Measurements from ENCODE around the gene CWC15. TPM values are rescaled to one million over a fixed set of nuclear protein-coding genes. Genes with fewer than 3 reads are reported as not detected.

CWC15 gene
- total RNA-seq, 5 donors from 2014 or later (not counting 1 experiment from before 2014, with no cell fraction given): 56.4 to 91.0 (median 64.1) TPM

DNA sequence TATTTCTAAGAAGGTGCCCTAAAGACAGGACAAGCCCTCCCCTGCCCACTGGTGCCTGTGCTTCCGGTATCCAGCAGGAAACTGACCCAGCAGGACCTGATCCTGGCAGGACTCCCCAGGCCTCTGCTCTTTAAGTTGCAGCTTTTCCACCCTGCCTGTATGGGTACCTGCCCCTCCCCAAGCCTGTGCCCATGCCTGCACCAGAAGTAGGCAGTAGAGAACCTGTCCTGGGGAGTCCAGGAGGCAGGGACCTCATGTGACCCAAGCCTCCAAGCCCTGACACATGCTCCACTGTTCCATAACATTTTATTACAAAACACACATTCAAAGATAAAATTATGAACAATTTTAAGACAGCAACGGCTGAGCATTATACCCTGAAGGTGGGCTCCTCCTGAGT, 14.2 kb downstream of the CWC15 start:
- Histone ChIP-seq H3K27ac (ENCODE audit: low read length) (no peak overlapping the region), H3K36me3 (ENCODE audit: control insufficient read depth in 2 of 2, extremely low read depth in 1 of 2, insufficient read depth in 1 of 2, low read length in 1 of 2) (peaks cover 0 to 44% of the 10 kb centered on the region in 2 donors), H3K4me1 (ENCODE audit: control insufficient read depth in 1 of 2, extremely low read depth in 1 of 2, insufficient read depth in 2 of 2, low read length in 2 of 2) (peaks cover 0 to 4% of the 10 kb centered on the region in 2 experiments), H3K9me3 (no peaks in the 10 kb centered on the region), H3K27me3 (replicated peaks in 1 of 2; ENCODE audit: control insufficient read depth in 2 of 2, extremely low read depth in 1 of 2, insufficient read depth in 2 of 2, low read length in 1 of 2) (no peaks in the 10 kb centered on the region), H3K4me3 (ENCODE audit: control insufficient read depth in 1 of 2, extremely low read depth in 1 of 2, low read length in 1 of 2) (no peak overlapping the region)
- Mint-ChIP-seq H3K4me3 (no peak overlapping the region), H3K4me1 (peaks cover 3 to 7% (median 6%) of the 10 kb centered on the region in 3 donors), H3K27me3 (no peaks in the 10 kb centered on the region), H3K9me3 (no peaks in the 10 kb centered on the region), H3K27ac (peak overlapping the region in 1 of 2 donors; percentile 42), H3K36me3 (peaks cover 38% of the 10 kb centered on the region)
- no peak for DNase-seq
- WGBS (ENCODE audit: insufficient coverage): 88% methylated on average over 1 of the region's 2 CpGs
- CTCF ChIA-PET: interaction anchor here in 1 of 2 donors (0.9 kb wide), 1 partner anchor 9 kb away, joined by 3 read pairs; no protein-coding TSS in a partner anchor
- ATAC-seq (replicated peaks in 1 of 4): no peak
- POLR2A ChIA-PET: no interaction called here

DNA sequence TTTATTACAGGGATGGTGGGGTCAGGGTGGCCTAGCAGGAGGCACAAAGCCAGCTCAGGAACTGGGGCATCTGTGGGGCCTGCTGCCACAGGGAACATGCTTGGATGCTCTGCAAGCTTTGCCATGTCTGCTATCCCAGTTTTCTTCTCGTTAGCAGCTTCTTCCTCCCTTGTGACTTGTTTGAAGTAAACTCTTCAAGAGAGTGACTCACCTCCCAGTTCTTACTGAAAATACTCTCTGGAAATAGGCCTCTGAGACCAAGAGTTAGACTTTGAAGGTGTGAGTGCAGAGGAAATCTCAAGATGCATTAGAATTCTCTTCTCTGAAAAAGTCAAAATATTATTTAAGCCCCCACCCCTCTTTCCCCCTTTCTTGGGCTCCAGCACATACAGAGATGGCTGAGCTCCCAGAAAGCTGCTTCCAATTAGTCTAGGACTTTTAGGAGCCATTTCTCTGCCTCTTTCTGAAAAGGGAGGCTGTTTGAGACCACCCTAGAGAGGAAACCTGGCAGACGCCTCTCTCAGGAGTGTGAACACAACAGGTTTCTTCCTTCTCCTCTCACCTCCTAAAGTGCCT, 15.1 kb downstream of the CWC15 start:
- DNase-seq (no peak), ATAC-seq (replicated peaks in 1 of 4) (no peak)
- no peak overlapping the region for H3K4me3 Mint-ChIP-seq
- Histone ChIP-seq H3K36me3 (ENCODE audit: control insufficient read depth in 2 of 2, extremely low read depth in 1 of 2, insufficient read depth in 1 of 2, low read length in 1 of 2) (peaks cover 0 to 34% of the 10 kb centered on the region in 2 donors), H3K4me1 (ENCODE audit: control insufficient read depth in 1 of 2, extremely low read depth in 1 of 2, insufficient read depth in 2 of 2, low read length in 2 of 2) (peaks cover 0 to 4% of the 10 kb centered on the region in 2 experiments), H3K27me3 (replicated peaks in 1 of 2; ENCODE audit: control insufficient read depth in 2 of 2, extremely low read depth in 1 of 2, insufficient read depth in 2 of 2, low read length in 1 of 2) (no peaks in the 10 kb centered on the region), H3K27ac (ENCODE audit: low read length) (no peak overlapping the region), H3K9me3 (no peaks in the 10 kb centered on the region), H3K4me3 (ENCODE audit: control insufficient read depth in 1 of 2, extremely low read depth in 1 of 2, low read length in 1 of 2) (no peak overlapping the region)
- no peaks in the 10 kb centered on the region for H3K9me3 Mint-ChIP-seq
- H3K27ac Mint-ChIP-seq: no peak overlapping the region
- peaks cover 3 to 7% (median 6%) of the 10 kb centered on the region in 3 donors for H3K4me1 Mint-ChIP-seq
- ChIA-PET CTCF (no interaction called here), POLR2A (no interaction called here)
- no peaks in the 10 kb centered on the region for H3K27me3 Mint-ChIP-seq
- peaks cover 33% of the 10 kb centered on the region for H3K36me3 Mint-ChIP-seq
- WGBS (ENCODE audit: insufficient coverage): no CpG with 5 or more reads among the region's 2 CpGs

DNA sequence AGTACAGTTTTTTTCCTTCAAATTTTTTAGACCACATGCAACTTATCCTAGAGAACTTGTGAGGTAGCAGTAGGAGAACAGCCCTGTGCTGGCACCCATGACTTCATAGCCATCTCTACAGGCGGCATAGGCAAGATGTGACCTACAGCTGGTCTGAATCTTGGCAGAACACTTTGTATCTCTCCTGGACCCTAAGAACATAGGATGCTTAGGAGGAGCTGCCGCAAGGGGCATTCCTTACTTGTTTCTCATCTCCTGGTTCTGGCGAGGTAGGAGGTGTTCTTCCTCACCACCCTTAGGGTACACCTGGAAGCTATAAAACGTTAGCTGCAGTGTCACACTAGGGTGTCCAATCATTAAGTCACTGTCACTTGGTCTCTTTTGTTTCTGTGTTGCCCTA, 16.4 kb downstream of the CWC15 start:
- Mint-ChIP-seq H3K4me1 (peaks cover 3 to 7% (median 6%) of the 10 kb centered on the region in 3 donors), H3K27me3 (no peaks in the 10 kb centered on the region), H3K27ac (no peak overlapping the region), H3K36me3 (peaks cover 24% of the 10 kb centered on the region), H3K4me3 (no peak overlapping the region), H3K9me3 (no peaks in the 10 kb centered on the region)
- CTCF ChIA-PET: no interaction called here
- Histone ChIP-seq H3K27ac (ENCODE audit: low read length) (no peak overlapping the region), H3K4me1 (ENCODE audit: control insufficient read depth in 1 of 2, extremely low read depth in 1 of 2, insufficient read depth in 2 of 2, low read length in 2 of 2) (peaks cover 0 to 4% of the 10 kb centered on the region in 2 experiments), H3K9me3 (no peaks in the 10 kb centered on the region), H3K4me3 (ENCODE audit: control insufficient read depth in 1 of 2, extremely low read depth in 1 of 2, low read length in 1 of 2) (no peak overlapping the region), H3K27me3 (replicated peaks in 1 of 2; ENCODE audit: control insufficient read depth in 2 of 2, extremely low read depth in 1 of 2, insufficient read depth in 2 of 2, low read length in 1 of 2) (no peaks in the 10 kb centered on the region), H3K36me3 (ENCODE audit: control insufficient read depth in 2 of 2, extremely low read depth in 1 of 2, insufficient read depth in 1 of 2, low read length in 1 of 2) (peaks cover 0 to 22% of the 10 kb centered on the region in 2 donors)
- no peak for ATAC-seq (replicated peaks in 1 of 4)
- DNase-seq: no peak
- 63% methylated on average over 1 of the region's 4 CpGs for WGBS (ENCODE audit: insufficient coverage)
- POLR2A ChIA-PET: interaction anchor here in 1 of 2 donors (0.6 kb wide), 1 partner anchor 107 kb away, joined by 3 read pairs; no protein-coding TSS in a partner anchor

DNA sequence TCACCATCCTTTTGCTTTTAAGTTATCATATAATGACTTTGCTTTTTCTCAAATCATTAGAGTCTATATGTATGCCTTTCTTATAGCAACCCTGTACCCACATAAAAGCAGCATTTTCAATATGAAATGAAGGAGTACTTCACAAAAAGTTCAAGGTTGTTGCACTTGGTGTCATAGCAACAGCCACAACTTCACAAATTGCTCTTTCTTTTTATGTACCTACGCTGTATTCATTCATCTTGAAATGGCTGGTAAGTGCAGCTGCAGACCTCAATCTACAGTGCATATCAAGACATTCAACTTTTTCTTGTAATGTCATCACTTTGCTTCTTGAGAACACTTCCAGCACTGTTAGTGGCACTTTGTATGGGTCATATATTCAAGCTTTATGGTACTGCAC, 18.6 kb downstream of the CWC15 start:
- CTCF ChIA-PET: no interaction called here
- peak in 1 of 4 experiments; percentile 79 for ATAC-seq (replicated peaks in 1 of 4)
- POLR2A ChIA-PET: no interaction called here

DNA sequence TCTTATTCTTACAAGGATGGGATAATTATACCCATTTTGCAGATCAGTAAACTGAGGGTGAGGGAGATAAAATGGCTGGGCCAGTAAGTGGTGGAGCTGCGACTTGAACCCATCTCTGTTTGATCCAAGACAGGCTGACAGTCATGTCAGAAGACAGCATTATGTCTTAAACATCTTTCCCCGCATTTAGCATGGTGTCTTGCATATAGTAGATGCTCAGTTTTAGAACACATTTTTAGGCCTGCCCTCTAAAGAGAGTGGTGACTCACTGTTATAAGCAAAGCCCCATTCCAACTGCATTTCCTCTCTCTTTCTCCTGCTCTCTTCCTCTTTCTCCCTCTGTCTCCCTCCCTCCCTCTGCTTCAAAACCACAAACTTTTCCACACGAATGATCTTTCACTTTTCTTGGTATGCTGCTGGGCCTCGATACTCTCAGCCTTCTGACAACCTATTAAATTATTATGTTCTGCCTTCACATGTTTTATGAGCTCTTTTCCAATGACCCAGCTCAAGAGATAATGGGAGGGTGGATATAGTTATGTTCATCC, 25.2 kb downstream of the CWC15 start:
- H3K27ac ChIP-seq (ENCODE audit: low read length): no peak overlapping the region
- ChIA-PET POLR2A (no interaction called here), CTCF (interaction anchor here in 1 of 2 donors (0.5 kb wide), 1 partner anchor 809 kb away, joined by 3 read pairs; no protein-coding TSS in a partner anchor)
- 70% methylated on average over 1 of the region's 4 CpGs for WGBS (ENCODE audit: insufficient coverage)
- no peaks in the 10 kb centered on the region for H3K36me3 ChIP-seq (ENCODE audit: control insufficient read depth in 2 of 2, extremely low read depth in 1 of 2, insufficient read depth in 1 of 2, low read length in 1 of 2)
- no peak for DNase-seq
- H3K4me1 Mint-ChIP-seq: peaks cover 0 to 2% (median 0%) of the 10 kb centered on the region in 3 donors
- no peaks in the 10 kb centered on the region for H3K9me3 ChIP-seq
- H3K27me3 ChIP-seq (replicated peaks in 1 of 2; ENCODE audit: control insufficient read depth in 2 of 2, extremely low read depth in 1 of 2, insufficient read depth in 2 of 2, low read length in 1 of 2): peaks cover 0 to 2% of the 10 kb centered on the region in 2 experiments
- H3K36me3 Mint-ChIP-seq: no peaks in the 10 kb centered on the region
- no peak for ATAC-seq (replicated peaks in 1 of 4)
- H3K27ac Mint-ChIP-seq: no peak overlapping the region
- peaks cover 2 to 3% of the 10 kb centered on the region in 2 donors for H3K27me3 Mint-ChIP-seq
- H3K4me3 ChIP-seq (ENCODE audit: control insufficient read depth in 1 of 2, extremely low read depth in 1 of 2, low read length in 1 of 2): no peak overlapping the region
- no peaks in the 10 kb centered on the region for H3K9me3 Mint-ChIP-seq
- no peaks in the 10 kb centered on the region for H3K4me1 ChIP-seq (ENCODE audit: control insufficient read depth in 1 of 2, extremely low read depth in 1 of 2, insufficient read depth in 2 of 2, low read length in 2 of 2)
- H3K4me3 Mint-ChIP-seq: no peak overlapping the region

More for the DNA sequence above, 18.6 kb downstream of the CWC15 start:
- Mint-ChIP-seq H3K4me3 (no peak overlapping the region), H3K36me3 (peaks cover 10% of the 10 kb centered on the region), H3K9me3 (no peaks in the 10 kb centered on the region), H3K4me1 (peaks cover 3 to 7% (median 6%) of the 10 kb centered on the region in 3 donors), H3K27me3 (peaks cover 0 to 2% of the 10 kb centered on the region in 2 donors), H3K27ac (no peak overlapping the region)
- DNase-seq: peak in 2 of 35 experiments; percentile 4 to 29
- 25% methylated on average over 1 of the region's 1 CpG for WGBS (ENCODE audit: insufficient coverage)
- Histone ChIP-seq H3K9me3 (no peaks in the 10 kb centered on the region), H3K27ac (ENCODE audit: low read length) (no peak overlapping the region), H3K4me3 (ENCODE audit: control insufficient read depth in 1 of 2, extremely low read depth in 1 of 2, low read length in 1 of 2) (no peak overlapping the region), H3K36me3 (ENCODE audit: control insufficient read depth in 2 of 2, extremely low read depth in 1 of 2, insufficient read depth in 1 of 2, low read length in 1 of 2) (peaks cover 0 to 4% of the 10 kb centered on the region in 2 donors), H3K27me3 (replicated peaks in 1 of 2; ENCODE audit: control insufficient read depth in 2 of 2, extremely low read depth in 1 of 2, insufficient read depth in 2 of 2, low read length in 1 of 2) (no peaks in the 10 kb centered on the region), H3K4me1 (ENCODE audit: control insufficient read depth in 1 of 2, extremely low read depth in 1 of 2, insufficient read depth in 2 of 2, low read length in 2 of 2) (peaks cover 0 to 4% of the 10 kb centered on the region in 2 experiments)

DNA sequence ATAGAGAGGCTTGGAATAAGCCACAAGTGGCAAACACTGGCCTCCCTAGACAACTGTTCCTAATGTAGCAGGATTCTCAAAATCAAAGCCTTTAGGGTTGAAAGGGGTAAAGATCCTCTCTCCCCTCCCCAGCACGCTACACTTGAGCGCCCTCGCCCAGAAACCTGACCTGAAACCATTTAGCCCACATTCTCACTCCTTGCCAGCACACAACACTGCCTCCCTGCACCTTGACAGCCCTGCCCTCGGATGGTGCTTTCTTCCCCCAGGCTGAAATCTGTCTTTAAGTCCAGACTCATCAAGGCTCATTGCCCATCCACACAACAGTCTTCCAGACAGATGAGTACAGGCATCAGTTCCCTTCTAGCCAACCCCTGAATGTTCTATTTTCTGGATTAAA, 26.5 kb downstream of the CWC15 start:
- DNase-seq: no peak
- ATAC-seq (replicated peaks in 1 of 4): no peak
- H3K27me3 ChIP-seq (replicated peaks in 1 of 2; ENCODE audit: control insufficient read depth in 2 of 2, extremely low read depth in 1 of 2, insufficient read depth in 2 of 2, low read length in 1 of 2): peaks cover 0 to 6% of the 10 kb centered on the region in 2 experiments
- CTCF ChIA-PET: no interaction called here
- Mint-ChIP-seq H3K4me1 (peaks cover 0 to 2% (median 0%) of the 10 kb centered on the region in 3 donors), H3K27ac (no peak overlapping the region), H3K36me3 (no peaks in the 10 kb centered on the region), H3K4me3 (no peak overlapping the region), H3K9me3 (no peaks in the 10 kb centered on the region), H3K27me3 (peaks cover 2 to 3% of the 10 kb centered on the region in 2 donors)
- no peaks in the 10 kb centered on the region for H3K36me3 ChIP-seq (ENCODE audit: control insufficient read depth in 2 of 2, extremely low read depth in 1 of 2, insufficient read depth in 1 of 2, low read length in 1 of 2)
- 89% methylated on average over 4 of the region's 4 CpGs for WGBS (ENCODE audit: insufficient coverage)
- no peaks in the 10 kb centered on the region for H3K9me3 ChIP-seq
- no peak overlapping the region for H3K4me3 ChIP-seq (ENCODE audit: control insufficient read depth in 1 of 2, extremely low read depth in 1 of 2, low read length in 1 of 2)
- no peak overlapping the region for H3K27ac ChIP-seq (ENCODE audit: low read length)
- POLR2A ChIA-PET: no interaction called here
- no peaks in the 10 kb centered on the region for H3K4me1 ChIP-seq (ENCODE audit: control insufficient read depth in 1 of 2, extremely low read depth in 1 of 2, insufficient read depth in 2 of 2, low read length in 2 of 2)
